ENCODE measurements around the gene CARD11. TPM values are rescaled to one million over a fixed set of nuclear protein-coding genes. Genes with fewer than 3 reads are reported as not detected.

CARD11 gene
- total and polyA plus RNA-seq, 4 donors, result 0.18 to 1.9 (median 1.5) TPM

DNA sequence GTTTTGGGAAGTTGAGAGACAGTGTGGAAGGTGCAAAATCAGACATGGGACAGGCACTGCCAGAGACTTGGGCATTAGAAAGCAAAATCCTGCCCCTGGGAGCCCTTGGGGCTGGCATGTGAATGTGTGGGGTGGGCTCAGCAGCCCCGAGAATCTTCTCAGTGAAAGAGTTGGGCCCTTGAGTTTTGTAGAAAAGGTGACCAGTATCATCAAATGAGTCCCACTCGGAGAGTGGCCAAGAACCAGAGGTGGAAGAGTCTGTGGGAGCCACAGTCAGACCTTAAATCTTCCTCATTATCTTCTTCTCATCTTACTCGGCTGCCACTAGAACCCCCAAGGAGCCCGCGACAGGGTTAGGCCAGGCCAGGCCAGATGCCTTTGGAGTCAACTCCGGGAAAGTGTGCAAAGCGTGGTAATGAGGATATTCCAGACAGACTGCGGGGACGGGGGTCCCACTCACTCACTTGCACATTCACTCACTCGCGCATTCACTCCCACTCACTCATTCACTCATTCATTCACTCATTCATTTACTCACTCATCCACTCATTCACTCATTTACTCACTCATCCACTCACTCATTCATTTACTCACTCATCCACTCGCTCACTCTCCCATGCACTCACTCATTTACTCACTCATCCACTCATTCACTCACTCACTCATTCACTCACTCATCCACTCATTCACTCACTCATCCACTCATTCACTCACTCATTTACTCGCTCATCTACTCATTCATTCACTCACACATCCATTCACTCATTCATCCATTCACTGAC, 74.9 kb downstream of the CARD11 start:
- Histone ChIP-seq H3K4me3 (ENCODE audit: low read length in 2 of 2) (no peak overlapping the region), H3K9me3 (ENCODE audit: control insufficient read depth, low read length) (peaks cover 4% of the 10 kb centered on the region), H3K27ac (ENCODE audit: low read depth in 1 of 2, low read length in 2 of 2) (no peak overlapping the region), H3K27me3 (ENCODE audit: control insufficient read depth in 1 of 2, insufficient read depth in 2 of 2, low read length in 1 of 2) (no peaks in the 10 kb centered on the region), H3K36me3 (ENCODE audit: control insufficient read depth in 1 of 2, insufficient read depth in 2 of 2, low read length in 1 of 2) (no peaks in the 10 kb centered on the region), H3K4me1 (ENCODE audit: control insufficient read depth in 1 of 2, insufficient read depth in 2 of 2, low read length in 2 of 2) (no peaks in the 10 kb centered on the region)
- ATAC-seq (ENCODE audit: low FRiP score), result no peak
- DNase-seq, result peak in 1 of 2 donors; percentile 39
- intact Hi-C loops (cut with DNase I), result no loop called here
- 88 to 89% methylated on average over 13 of the region's 13 CpGs for WGBS, 2 donors

DNA sequence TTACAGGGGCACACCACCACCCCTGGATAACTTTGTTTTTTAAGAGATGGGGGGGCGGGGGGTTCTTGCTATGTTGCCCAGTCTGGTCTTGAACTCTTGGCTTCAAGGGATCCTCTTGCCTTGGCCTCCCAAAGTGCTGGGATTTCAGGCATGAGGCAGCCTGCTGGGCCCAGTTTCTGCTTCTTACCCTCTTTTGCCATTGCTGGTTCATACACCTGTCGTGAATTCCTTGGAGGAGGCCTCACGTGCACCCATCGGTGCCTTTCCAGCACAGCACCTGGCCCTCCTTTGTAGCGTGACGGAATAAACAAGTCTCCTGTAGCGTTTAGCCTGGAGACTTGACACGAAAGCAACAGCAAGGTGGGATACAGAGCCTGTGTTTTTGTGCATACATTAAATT, 75.5 kb downstream of the CARD11 start:
- Histone ChIP-seq H3K27me3 (ENCODE audit: control insufficient read depth in 1 of 2, insufficient read depth in 2 of 2, low read length in 1 of 2) (no peaks in the 10 kb centered on the region), H3K4me3 (ENCODE audit: low read length in 2 of 2) (no peak overlapping the region), H3K36me3 (ENCODE audit: control insufficient read depth in 1 of 2, insufficient read depth in 2 of 2, low read length in 1 of 2) (no peaks in the 10 kb centered on the region), H3K4me1 (ENCODE audit: control insufficient read depth in 1 of 2, insufficient read depth in 2 of 2, low read length in 2 of 2) (no peaks in the 10 kb centered on the region), H3K9me3 (ENCODE audit: control insufficient read depth, low read length) (peaks cover 4% of the 10 kb centered on the region), H3K27ac (ENCODE audit: low read depth in 1 of 2, low read length in 2 of 2) (no peak overlapping the region)
- ATAC-seq (ENCODE audit: low FRiP score) (no peak), DNase-seq (peak in 1 of 2 donors; percentile 15)
- 92 to 93% methylated on average over 8 of the region's 8 CpGs for WGBS, 2 donors
- intact Hi-C loops (cut with DNase I), result no loop called here

DNA sequence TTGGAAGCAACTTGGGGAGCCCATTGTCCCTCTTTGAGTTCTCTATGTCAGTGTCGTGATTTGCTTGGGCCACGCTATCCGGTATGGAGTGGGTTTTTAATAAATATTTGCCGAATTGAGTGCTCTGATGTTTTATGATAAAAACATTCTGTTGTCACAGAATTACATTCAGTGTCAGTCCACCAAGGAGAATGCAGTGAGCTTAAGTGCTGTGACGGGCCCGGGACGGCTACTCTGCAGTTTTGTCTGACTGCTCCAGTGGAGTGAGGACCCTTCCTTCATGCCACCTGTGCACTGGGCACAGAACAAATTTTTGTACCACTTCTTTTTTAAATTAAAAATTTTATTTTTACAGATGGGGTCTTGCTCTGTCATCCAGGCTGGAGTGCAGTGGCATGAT, 76.0 kb downstream of the CARD11 start:
- ATAC-seq (ENCODE audit: low FRiP score) (no peak), DNase-seq (no peak)
- intact Hi-C loops (cut with DNase I), result no loop called here
- Histone ChIP-seq H3K27me3 (ENCODE audit: control insufficient read depth in 1 of 2, insufficient read depth in 2 of 2, low read length in 1 of 2) (no peaks in the 10 kb centered on the region), H3K4me3 (ENCODE audit: low read length in 2 of 2) (no peak overlapping the region), H3K27ac (ENCODE audit: low read depth in 1 of 2, low read length in 2 of 2) (no peak overlapping the region), H3K36me3 (ENCODE audit: control insufficient read depth in 1 of 2, insufficient read depth in 2 of 2, low read length in 1 of 2) (no peaks in the 10 kb centered on the region), H3K9me3 (ENCODE audit: control insufficient read depth, low read length) (peaks cover 4% of the 10 kb centered on the region), H3K4me1 (ENCODE audit: control insufficient read depth in 1 of 2, insufficient read depth in 2 of 2, low read length in 2 of 2) (no peaks in the 10 kb centered on the region)
- 94% methylated on average over 7 of the region's 7 CpGs for WGBS, 2 donors

DNA sequence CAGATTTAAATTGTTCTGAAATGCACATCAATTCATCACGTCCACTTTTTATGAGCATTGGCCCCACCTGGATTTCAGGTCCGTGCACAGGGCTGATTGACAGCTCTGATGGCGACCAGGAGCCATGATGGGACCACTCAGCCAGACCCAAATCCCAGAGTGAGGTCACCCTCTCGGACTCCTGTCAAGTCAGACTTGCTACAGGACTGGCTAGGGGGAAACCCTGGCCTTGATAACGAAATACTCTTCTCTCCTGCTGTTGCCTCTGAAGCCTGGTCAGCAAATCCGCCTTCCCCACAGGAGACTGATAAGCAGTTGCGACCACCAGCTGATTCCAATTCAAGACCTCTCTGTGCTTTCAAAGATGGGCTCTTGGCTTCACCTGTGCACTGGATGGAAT, 76.4 kb downstream of the CARD11 start:
- DNase-seq, result peak in 1 of 2 donors; percentile 11
- Histone ChIP-seq H3K4me1 (ENCODE audit: control insufficient read depth in 1 of 2, insufficient read depth in 2 of 2, low read length in 2 of 2) (no peaks in the 10 kb centered on the region), H3K36me3 (ENCODE audit: control insufficient read depth in 1 of 2, insufficient read depth in 2 of 2, low read length in 1 of 2) (no peaks in the 10 kb centered on the region), H3K9me3 (ENCODE audit: control insufficient read depth, low read length) (peaks cover 4% of the 10 kb centered on the region), H3K27ac (ENCODE audit: low read depth in 1 of 2, low read length in 2 of 2) (no peak overlapping the region), H3K4me3 (ENCODE audit: low read length in 2 of 2) (no peak overlapping the region), H3K27me3 (ENCODE audit: control insufficient read depth in 1 of 2, insufficient read depth in 2 of 2, low read length in 1 of 2) (no peaks in the 10 kb centered on the region)
- ATAC-seq (ENCODE audit: low FRiP score), result no peak
- WGBS, 2 donors, result 83 to 84% methylated on average over 7 of the region's 7 CpGs
- intact Hi-C loops (cut with DNase I), result no loop called here

DNA sequence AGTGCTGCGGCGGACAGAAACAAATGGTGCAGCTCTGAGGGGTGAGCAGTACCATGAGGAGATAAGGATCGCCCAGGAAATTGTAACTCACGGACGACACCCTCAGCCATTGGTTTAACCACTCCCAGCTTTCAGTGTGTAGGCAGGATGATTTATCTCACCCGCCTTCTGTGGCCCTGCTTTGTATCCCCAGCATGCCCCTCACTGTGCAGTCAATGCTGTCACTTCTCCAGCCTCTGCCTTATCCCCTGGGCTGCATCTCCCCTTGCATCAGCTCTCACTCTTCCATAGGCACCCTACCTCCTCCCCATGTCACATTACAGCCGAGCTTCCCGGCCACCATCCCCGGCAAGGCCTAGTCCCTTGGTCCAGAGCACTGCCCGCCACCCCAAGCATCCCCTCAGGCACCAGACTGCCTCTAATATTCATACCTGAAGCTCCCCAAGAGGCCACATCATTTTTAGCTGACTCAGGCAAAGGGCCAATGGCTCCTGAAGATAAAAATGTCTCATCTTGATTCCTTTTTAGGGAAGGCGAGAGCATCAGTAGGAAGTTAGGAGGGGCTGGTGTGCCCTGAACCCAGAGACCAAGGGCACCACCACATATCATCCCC, 77.1 kb downstream of the CARD11 start:
- intact Hi-C loops (cut with DNase I), result no loop called here
- Histone ChIP-seq H3K27me3 (ENCODE audit: control insufficient read depth in 1 of 2, insufficient read depth in 2 of 2, low read length in 1 of 2) (no peaks in the 10 kb centered on the region), H3K27ac (ENCODE audit: low read depth in 1 of 2, low read length in 2 of 2) (no peak overlapping the region), H3K4me3 (ENCODE audit: low read length in 2 of 2) (no peak overlapping the region), H3K9me3 (ENCODE audit: control insufficient read depth, low read length) (peaks cover 4% of the 10 kb centered on the region), H3K4me1 (ENCODE audit: control insufficient read depth in 1 of 2, insufficient read depth in 2 of 2, low read length in 2 of 2) (no peaks in the 10 kb centered on the region), H3K36me3 (ENCODE audit: control insufficient read depth in 1 of 2, insufficient read depth in 2 of 2, low read length in 1 of 2) (no peaks in the 10 kb centered on the region)
- peak in 1 of 2 donors; percentile 15 for DNase-seq
- no peak for ATAC-seq (ENCODE audit: low FRiP score)
- WGBS, 2 donors, result 91 to 92% methylated on average over 11 of the region's 11 CpGs

DNA sequence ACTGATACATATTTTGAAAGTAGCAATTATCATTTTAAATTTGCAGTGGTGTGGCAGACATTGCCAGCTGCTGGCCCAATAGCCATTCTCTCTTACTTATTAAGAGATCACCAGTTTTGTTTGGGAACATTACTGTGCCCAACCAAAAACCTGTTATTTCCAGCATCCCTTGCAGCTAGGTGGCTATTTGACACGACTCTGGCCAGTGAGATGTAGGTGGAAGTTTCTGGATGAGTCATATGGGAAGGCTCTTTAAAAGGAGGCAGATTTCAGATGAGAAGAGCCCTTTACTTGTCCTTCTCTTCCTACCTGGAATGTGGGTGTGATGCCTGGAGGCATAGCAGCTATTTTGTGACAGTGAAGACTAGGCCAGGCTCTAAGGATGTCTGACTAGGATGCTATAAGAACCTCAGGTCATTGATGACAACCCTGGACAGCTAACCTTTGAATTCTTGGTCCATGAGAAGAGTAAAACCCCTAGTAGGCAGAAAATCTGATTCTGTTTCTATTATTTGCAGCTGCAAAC, 77.9 kb downstream of the CARD11 start:
- Histone ChIP-seq H3K4me1 (ENCODE audit: control insufficient read depth in 1 of 2, insufficient read depth in 2 of 2, low read length in 2 of 2) (no peaks in the 10 kb centered on the region), H3K9me3 (ENCODE audit: control insufficient read depth, low read length) (peaks cover 4% of the 10 kb centered on the region), H3K27ac (ENCODE audit: low read depth in 1 of 2, low read length in 2 of 2) (no peak overlapping the region), H3K27me3 (ENCODE audit: control insufficient read depth in 1 of 2, insufficient read depth in 2 of 2, low read length in 1 of 2) (no peaks in the 10 kb centered on the region), H3K4me3 (ENCODE audit: low read length in 2 of 2) (no peak overlapping the region), H3K36me3 (ENCODE audit: control insufficient read depth in 1 of 2, insufficient read depth in 2 of 2, low read length in 1 of 2) (no peaks in the 10 kb centered on the region)
- intact Hi-C loops (cut with DNase I), result no loop called here
- WGBS, 2 donors, result 85 to 93% methylated on average over 1 of the region's 1 CpG
- no peak for ATAC-seq (ENCODE audit: low FRiP score)
- peak in 1 of 2 donors; percentile 1 for DNase-seq

DNA sequence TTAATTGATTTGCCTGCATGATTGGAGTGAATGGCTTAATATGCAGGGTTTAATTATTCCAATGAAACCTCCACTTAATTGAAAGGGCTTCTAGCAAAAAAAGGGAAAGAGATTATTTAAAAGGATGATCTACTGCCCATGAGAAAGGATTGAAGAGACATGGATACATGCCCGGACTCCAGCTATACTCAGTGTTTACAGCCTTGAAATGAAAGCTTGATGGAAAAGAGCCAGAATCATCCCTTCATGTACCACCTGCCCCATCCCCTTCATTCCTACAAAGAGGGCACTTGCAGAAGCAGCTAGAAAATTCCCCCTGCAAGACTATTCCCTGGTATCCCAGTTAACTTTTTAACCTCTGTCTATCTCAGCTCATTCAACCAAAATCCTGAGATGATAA, 78.4 kb downstream of the CARD11 start:
- ATAC-seq (ENCODE audit: low FRiP score) (no peak), DNase-seq (no peak)
- Histone ChIP-seq H3K27me3 (ENCODE audit: control insufficient read depth in 1 of 2, insufficient read depth in 2 of 2, low read length in 1 of 2) (no peaks in the 10 kb centered on the region), H3K4me1 (ENCODE audit: control insufficient read depth in 1 of 2, insufficient read depth in 2 of 2, low read length in 2 of 2) (no peaks in the 10 kb centered on the region), H3K27ac (ENCODE audit: low read depth in 1 of 2, low read length in 2 of 2) (no peak overlapping the region), H3K9me3 (ENCODE audit: control insufficient read depth, low read length) (peaks cover 4% of the 10 kb centered on the region), H3K36me3 (ENCODE audit: control insufficient read depth in 1 of 2, insufficient read depth in 2 of 2, low read length in 1 of 2) (no peaks in the 10 kb centered on the region), H3K4me3 (ENCODE audit: low read length in 2 of 2) (no peak overlapping the region)
- intact Hi-C loops (cut with DNase I), result no loop called here
- WGBS, 2 donors, result 72 to 89% methylated on average over 1 of the region's 1 CpG

DNA sequence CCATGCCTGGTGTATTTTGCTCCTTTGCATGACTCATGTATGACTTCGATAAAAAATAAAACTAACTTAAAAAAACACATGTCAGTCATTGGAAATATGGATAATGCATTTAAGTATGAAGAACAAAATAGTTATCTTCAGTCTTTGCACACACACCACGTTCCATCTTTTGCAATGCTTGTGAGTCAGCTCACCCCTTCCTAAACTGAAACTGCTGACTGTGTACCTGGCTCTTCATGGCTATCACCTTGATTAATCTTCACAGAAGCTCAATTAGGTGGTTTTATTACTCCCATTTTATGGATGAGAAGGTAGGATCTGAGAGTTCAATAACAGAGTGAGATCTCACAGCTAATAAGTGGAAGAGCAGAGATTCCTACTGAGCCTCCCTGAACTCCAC, 79.5 kb downstream of the CARD11 start:
- Histone ChIP-seq H3K36me3 (ENCODE audit: control insufficient read depth in 1 of 2, insufficient read depth in 2 of 2, low read length in 1 of 2) (no peaks in the 10 kb centered on the region), H3K27ac (ENCODE audit: low read depth in 1 of 2, low read length in 2 of 2) (no peak overlapping the region), H3K4me1 (ENCODE audit: control insufficient read depth in 1 of 2, insufficient read depth in 2 of 2, low read length in 2 of 2) (no peaks in the 10 kb centered on the region), H3K9me3 (ENCODE audit: control insufficient read depth, low read length) (peaks cover 4% of the 10 kb centered on the region), H3K4me3 (ENCODE audit: low read length in 2 of 2) (no peak overlapping the region), H3K27me3 (ENCODE audit: control insufficient read depth in 1 of 2, insufficient read depth in 2 of 2, low read length in 1 of 2) (no peaks in the 10 kb centered on the region)
- intact Hi-C loops (cut with DNase I), result no loop called here
- 80 to 82% methylated on average over 2 of the region's 2 CpGs for WGBS, 2 donors
- ATAC-seq (ENCODE audit: low FRiP score) (no peak), DNase-seq (no peak)

DNA sequence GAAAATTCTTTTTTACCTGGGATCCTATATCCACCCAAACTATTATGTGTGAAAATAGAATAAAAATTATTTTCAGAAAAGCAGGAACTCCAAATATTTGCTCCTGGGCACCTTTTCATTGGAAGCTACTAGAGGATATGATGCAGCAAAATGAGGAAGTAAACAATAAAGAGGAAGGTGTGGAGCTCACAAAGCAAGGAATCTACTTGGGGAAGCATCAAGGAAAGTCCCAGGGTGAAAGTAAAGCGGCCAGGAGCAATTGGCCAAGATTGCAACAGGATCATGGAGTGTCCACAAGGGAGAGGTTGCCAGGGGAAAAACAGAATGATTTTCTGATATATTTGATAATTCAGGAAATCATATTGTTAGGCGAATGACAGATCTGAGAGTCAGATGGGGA, 80.8 kb downstream of the CARD11 start:
- no peaks in the 10 kb centered on the region for H3K4me1 ChIP-seq (ENCODE audit: control insufficient read depth in 1 of 2, insufficient read depth in 2 of 2, low read length in 2 of 2)
- peak in 1 of 2 donors; percentile 14 for DNase-seq
- intact Hi-C loops (cut with DNase I), result no loop called here
- no peak for ATAC-seq (ENCODE audit: low FRiP score)
- no peaks in the 10 kb centered on the region for H3K36me3 ChIP-seq (ENCODE audit: control insufficient read depth in 1 of 2, insufficient read depth in 2 of 2, low read length in 1 of 2)
- H3K9me3 ChIP-seq (ENCODE audit: control insufficient read depth, low read length), result peaks cover 4% of the 10 kb centered on the region
- no peaks in the 10 kb centered on the region for H3K27me3 ChIP-seq (ENCODE audit: control insufficient read depth in 1 of 2, insufficient read depth in 2 of 2, low read length in 1 of 2)
- H3K27ac ChIP-seq (ENCODE audit: low read depth in 1 of 2, low read length in 2 of 2), result no peak overlapping the region
- no peak overlapping the region for H3K4me3 ChIP-seq (ENCODE audit: low read length in 2 of 2)
- 90 to 95% methylated on average over 2 of the region's 2 CpGs for WGBS, 2 donors
